NCI-H774 (cell line): ENCODE results near the gene OBP2B.
"Not testable (repeated sequence)": the region's sequence is repeated elsewhere in the genome, so short reads cannot be mapped to it uniquely, and the experiment has no call there.

Experiments used
- DNase-seq: peaks from one replicate; lab custom pipeline; 2025; lab: John Stamatoyannopoulos, UW

Gene OBP2B

DNA sequence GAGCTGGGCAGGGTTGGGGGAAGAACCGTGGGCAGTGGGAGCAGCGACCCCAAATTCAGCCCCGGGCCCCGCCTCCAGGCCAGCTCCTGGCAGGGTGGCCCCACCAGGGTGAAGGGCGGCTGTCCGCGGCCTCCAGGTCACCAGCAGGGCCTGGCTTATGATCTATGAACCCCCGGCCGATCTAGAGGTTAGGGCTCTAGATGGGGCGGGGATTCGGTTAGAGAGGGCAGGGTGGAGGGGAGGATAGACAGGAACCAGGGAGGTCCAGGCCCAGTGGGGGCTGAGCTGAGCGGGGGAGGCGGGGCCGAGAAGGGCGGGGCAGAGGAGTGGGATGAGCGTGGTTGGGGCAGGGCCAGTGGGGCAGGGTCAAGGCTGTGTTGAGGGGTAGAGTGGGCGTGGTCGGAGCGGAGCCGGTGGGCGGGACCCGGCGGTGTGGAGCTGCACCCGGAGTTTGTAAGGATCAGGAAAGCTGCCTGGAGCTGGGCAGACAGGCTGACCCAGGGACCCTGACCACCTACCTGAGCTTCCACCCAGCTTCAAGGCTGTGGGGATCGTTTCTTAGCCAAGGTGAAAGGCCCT is 29.3 kb upstream of the OBP2B start:
- DNase-seq, result no peak

DNA sequence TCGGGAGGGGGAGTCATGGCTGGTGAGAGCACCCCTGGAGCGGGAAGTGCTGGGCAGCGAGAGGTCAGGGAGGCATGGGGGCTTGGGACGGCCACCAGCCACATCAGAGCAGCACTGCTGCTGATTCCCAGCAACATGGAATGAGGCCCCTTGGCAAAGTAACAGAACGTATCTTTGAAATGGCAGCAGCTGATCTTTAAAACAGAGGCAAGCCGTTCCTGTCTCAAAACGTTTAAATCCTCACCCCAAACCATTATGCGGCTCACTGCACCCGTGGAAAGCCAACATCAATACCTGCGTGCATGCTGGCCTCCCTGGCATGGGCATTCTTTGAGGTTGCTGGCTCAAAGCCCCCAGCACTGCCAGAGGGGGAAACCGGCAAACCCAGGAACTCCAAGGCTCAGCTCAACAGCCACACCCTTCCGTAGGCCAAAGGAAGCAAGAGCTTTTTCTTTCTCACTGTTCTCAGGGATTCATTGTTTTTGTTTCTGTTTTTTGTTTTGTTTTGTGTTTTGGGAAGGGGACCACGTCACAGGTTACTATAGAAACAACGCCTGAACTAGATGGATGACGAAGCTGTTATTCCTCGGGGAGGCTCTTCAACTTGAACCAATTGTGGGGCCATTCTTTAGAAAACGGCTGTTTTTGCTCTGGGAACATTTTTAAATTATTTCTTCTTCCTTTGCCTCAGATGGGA is 28.1 kb upstream of the OBP2B start:
- DNase-seq, result no peak

DNA sequence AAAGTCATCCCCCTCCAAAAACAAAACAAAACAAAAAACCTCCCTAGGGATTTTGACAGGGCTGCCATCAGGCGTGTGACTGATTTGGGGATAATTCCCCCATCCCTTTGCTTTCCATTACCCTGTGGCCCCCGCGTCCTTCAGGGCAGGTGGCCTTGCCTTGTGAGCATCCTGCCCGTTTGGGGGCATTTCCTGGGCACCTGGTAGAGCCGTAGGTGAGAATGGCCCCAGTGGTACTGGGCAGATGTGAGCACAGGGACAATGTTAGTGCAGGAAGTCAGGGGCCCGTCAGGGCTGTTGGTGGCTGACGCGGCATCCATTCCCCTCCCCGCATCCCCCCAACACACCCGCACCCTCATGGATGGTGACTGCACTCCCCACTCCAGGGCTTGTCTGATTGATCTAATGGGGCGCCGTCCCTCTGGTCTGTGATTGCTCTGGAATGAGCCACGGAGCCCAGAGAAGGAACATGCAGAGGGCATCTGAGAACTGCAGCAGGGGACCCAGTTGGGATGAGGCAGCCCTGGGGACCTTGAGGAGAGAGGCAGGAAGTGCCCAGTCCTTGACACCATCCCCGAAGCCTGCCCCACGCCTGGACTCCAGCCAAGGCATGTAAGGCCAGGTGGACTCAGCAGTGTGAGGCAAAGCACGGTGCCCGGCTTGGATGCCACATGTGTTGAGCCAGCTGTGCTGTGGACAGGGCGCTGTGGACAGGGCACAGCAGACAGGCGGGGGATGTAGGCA is 27.4 kb upstream of the OBP2B start:
- not testable (repeated sequence) for DNase-seq

DNA sequence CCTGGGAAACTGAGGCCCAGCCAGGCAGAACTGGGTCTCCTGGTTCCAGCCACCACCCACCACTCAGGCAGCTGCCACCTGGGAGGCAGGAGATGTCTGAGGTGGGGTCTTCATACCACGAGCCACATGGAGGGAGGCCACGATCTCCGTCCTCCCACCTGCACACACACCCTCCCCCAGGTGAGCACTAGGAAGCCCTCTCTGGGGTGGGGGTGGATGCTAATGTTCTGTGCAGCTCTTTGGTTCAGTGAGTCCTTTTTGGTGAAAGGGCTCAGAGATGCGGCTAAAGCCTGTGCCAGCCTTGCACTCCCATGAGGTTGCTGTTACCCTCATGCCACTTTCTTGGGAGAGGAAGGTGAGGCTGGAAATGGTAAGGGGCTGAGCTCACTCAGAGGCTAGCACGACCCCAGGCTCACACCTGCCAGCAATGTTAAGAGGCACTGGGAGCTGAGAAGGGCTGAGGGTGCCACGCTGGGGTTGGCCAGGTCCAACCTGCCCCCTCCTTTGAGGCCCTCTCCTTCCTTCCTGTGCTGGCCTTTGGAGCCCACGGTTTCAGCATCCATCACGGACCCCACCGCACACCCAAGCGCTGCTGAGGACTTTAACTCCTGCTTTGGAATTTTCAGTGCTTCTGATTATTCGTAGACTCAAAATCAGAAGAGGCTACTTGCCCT is 26.6 kb upstream of the OBP2B start:
- DNase-seq, result no peak

DNA sequence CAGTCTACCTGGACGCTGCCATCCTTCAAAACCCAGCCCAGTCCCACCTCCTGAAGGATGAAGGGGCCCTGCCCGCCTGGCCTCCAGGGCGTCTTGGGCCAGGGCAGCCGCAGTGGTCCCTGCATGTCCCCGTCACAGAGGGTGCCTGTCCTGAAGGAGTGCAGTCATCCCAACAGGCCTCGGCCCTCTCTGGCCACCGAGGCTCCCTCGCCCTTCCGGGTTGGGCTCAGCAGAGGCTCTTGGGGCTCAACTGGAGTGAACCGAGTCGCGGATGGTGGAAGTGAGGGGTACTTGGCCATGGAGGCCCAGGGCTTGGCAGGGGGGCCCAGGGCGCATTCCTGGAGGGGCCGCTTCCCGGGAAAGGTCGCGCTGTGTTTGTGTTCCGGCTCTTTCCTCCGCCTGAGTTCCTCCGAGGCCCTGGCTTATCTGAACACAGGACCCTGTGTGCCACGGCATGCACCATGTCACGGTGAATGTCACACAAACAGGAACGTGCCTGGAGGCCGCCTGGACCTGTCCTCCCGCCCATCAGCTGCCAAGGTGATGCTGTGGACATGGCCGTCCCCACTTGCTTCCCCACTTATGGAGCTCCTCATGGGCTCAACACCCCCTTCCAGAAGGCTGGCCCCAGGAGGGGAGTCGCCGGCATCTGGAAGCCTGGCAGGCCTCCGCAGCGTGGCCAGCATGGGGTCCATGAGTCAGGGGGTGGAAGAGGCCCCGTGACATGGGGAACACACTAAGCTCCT is 25.7 kb upstream of the OBP2B start:
- DNase-seq, result no peak

DNA sequence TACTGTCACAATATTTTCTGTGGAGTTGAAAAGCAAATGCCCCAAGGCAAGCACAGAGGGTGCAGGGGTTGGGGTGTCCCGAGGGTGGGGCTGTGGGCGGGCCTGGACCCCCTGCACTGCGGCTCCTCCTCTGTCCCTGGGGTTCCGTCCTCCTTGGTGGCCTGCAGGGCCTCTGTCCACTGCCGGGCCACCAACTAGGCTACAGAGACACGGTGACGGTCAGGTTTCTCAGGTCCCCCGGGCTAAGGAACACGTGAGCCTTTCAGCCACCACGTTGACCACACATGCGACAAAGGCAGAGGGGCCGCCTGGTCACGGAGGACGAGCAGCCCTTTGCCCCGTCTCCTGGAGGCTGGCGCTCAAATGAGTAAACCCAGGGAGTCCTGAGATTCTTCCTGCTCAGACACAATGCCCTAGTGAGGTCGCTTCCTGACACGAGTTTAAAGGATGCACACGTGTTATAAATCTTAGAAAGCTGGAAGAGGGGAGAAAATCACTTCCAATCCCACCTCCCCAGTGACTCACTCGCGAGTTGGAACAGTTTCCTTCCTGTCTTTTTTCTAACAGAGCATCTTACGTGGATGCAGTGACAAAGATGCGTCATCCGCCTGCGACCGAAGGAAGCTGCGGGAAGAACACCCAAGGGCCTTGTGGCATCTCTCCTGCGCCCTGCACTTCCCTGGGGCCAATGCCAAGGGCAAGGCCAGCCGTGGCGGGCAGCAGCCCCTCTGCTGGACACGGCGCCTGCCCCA is 24.8 kb upstream of the OBP2B start:
- DNase-seq, result no peak

DNA sequence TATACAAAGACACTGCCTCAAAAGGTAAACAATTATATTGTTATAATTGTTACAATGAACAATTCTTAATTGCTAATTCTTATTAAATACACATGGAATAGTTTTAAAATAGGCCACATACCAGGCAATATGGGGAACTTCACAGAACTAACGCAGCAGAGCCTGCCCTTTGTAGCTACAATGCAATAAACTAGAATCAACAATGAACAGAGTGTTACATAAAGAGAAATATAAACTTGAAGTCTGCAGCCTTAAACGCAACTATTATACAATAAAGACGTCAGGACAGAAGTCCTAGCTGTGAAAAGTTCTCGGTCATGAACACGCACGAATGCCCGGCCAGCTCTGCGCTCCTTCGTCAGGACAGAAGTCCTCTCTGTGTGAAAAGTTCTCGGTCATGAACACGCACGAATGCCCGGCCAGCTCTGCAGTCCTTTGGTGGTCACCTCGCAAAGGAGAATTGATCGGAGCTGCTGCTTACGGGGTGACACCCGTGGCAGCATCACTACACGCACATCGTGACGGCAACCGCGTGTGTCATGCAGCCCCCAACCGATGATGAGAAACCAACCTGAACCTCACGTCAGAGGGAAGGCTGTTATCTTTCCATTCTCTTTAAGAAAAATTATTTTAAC is 23.0 kb upstream of the OBP2B start:
- not testable (repeated sequence) for DNase-seq

DNA sequence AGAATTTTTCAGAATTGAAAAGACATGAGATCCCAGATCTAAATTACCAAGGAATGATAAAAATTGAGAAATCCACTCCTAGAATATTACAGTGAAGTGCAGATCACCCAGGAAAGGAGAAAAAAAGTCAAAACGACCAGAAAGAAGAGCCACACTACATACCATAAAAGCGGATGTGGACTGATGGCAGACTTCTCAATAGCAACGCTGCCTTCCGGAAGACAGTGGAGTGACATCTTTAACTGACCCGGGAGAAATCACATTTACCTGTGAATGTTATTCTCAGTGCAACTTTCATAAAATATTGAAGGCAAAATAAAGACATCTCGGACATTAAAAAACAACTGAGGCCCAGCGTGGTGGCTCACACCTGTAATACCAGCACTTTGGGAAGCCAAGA is 21.5 kb upstream of the OBP2B start:
- DNase-seq, result not testable (repeated sequence)

DNA sequence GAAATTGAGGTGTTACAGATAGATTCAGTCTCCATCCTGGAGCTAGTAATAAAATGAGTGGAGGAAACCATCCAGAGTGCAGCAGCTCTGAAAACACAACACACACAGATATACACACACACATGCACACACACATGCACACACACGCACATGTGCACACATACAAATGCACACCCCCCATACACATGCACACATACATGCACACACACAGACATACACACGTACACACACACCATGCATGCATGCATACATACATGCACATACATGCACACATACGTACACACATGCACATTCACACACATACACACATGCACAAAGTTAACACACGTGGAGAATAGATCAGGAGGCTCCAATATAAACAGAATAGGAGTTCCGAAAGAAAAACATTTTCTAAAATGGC is 21.0 kb upstream of the OBP2B start:
- DNase-seq, result no peak

DNA sequence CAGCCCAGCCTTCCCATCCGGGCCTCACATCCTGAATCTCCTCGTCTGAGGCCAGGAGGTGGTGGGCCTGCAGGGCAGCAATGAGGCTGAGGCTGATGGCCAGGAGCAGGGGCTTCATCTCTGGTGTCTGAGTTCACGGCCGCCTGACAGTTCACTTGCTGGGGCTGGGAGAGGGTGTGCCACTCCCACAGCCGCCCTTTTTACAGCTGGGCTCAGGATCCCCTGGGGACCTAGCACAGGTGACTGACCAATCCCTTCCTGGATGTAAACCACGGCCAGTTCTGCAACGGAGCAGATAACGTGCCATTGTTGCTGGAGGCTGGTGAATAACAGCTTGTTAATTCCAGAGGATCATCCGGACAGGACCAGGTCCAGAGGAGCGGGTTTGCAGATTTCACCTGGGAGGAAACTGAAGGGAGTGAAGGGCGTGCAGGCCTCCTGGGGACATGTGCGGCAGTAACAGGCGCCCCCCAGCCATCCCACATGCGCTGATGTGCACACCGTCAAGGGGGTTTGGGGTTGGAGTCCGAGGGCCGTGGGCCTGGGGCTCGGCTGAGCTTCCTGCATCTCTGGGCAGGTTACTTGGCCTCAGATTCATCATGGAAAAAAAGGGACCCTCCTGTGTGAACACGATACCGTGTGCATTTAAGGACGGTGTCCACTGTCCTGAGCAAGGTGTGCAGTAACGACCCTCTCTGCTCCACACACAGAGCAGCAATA is 19.6 kb upstream of the OBP2B start:
- not testable (repeated sequence) for DNase-seq

DNA sequence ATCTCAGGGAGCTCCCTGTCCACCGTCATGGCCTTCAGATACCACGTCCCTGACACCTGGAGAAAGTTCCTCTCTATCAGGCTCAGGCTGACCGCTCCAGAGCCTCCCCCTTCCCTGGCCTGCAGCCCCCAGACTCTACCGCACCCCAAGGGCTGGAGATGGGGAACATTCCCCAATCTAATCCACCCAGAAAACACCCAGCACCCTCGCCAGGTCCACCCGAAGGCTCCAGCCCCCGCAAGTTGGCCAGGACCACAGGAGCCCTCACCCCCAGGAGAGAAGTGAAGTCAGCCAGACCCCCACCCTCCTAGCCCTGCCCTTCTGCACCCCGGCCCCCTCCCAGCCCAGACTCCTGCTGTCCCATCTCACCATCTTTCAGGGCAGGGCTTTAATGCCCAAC is 18.9 kb upstream of the OBP2B start:
- DNase-seq, result not testable (repeated sequence)

DNA sequence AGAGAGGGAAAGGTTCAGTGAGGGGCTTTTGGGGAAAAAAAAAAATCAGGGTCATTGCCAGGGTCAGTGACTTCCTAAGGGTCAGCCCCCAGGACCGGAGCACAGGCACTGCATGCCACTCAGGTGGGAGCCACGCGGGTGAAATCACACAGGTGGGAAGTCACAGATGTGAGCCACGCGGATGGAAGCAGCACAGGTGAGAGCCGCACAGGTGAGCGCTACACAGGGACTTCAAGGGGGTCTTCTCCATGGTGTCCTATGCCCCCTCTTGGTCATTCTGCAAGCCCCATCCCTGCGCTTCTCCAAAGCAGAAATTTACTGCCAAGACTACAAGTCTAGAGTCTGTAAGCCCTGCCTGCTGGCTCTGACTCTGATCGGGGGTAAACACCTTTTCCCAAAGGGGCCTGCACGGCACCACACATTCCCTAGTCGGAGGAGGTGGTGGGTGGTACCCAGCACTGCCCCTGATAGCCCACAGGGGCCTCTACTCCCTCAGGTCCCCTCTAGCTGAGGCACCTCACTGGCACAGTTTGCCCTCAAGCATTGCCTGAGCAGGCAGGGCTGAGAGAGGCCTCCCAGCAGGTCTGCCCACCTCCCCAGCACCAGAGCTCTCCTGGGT is 18.3 kb upstream of the OBP2B start:
- no peak for DNase-seq

DNA sequence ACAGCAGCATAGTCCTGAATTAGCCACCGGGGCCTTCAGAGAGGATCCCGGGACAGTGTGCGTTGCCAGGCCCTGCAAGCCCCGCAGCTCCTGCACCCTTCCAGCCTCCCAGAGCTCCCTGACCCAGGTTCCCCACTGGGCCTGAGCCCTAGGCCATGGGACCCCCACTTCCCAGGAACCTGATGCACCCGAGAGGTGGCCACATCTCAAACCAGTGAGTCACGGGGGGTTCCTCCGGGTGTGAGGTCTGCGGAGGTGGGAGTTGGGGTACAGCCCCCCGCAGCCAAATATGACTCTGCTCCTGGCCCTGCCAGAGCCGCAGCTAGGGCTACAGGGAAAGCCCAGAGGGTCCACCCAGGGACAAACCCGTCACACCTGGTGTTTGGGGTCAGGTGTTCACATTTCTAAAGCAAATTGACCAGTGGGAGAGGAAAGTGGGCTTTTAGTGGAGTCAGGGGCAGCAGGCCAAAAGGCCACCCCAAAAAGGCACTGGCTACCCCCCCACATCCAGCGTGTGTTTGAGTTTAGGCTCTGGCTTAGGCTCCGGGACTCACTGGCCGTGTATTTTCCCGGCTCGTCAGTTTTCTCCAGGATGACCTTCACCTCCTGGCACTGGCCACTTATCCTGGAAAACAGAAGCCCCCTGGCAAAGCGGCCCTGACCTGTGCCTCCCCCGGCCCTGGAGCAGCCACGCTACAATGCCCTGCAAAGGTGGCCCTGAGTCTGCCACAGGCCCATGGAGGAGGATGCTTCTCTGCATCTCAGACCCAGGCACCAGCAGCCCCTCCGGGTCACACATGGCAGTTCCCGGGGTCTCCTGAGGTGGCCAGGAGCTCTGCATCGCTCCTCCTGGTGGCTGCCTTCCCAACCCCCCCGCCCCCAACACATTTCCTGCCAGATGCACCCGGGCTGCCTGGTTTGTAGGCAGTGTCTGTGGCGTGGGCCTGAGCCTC is 17.4 kb upstream of the OBP2B start:
- DNase-seq, result no peak

DNA sequence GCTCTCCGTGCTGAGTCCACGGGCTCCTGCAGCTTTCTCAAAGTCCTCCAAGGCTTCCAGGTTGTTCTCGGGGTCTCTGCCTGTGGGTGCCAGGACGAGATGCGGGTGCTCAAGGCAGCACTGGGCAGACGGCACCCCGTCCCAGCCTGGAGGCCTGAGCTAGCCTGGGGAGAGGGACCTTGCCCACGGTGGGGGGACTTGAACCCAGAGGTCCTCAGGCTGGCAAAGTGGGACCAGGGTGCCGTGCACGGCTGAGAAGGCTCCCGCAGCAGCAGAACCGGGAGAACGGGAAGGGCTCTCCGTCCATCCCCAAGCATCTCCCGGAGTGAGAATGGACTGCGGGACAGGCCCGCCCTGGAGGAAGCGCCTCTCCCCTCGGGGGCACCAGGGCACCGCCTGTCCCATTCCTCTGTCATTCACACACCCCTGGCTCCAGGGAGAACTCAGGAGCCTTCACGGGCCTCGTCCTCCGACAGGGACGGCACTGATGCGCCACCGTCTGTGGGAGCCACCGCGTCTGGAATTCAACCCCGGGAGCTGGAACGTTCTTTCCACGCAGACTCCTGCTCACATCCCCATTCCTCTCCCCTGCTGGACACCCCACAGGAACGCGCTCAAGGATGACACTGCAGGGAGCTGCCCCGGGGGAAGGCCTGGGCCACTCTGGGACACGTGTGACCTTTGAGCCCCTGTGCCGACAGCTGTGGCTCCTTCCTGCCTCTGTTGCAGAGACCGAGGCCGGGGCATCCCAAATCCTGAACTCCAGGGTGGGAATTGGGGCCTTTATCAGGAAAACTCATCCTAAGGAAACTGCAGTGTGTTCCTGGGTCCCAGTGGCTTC is 16.3 kb upstream of the OBP2B start:
- no peak for DNase-seq

DNA sequence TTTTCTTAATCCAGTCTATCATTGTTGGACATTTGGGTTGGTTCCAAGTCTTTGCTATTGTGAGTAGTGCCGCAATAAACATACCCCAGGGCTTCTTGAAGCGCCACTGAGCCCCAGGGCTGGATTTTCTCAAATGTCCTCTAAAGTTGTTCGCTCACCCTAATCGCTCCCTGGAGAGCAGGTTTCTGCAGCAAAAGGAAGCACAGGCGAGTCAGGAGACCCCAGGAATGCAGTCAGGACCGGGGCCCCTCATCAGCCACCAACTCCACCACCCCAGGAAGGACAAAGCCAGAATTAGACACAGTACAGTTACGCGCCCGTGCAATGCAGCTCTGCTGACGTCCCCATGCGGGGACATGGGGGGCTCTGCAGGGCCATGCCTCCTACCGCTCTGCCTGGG is 15.7 kb upstream of the OBP2B start:
- no peak for DNase-seq

DNA sequence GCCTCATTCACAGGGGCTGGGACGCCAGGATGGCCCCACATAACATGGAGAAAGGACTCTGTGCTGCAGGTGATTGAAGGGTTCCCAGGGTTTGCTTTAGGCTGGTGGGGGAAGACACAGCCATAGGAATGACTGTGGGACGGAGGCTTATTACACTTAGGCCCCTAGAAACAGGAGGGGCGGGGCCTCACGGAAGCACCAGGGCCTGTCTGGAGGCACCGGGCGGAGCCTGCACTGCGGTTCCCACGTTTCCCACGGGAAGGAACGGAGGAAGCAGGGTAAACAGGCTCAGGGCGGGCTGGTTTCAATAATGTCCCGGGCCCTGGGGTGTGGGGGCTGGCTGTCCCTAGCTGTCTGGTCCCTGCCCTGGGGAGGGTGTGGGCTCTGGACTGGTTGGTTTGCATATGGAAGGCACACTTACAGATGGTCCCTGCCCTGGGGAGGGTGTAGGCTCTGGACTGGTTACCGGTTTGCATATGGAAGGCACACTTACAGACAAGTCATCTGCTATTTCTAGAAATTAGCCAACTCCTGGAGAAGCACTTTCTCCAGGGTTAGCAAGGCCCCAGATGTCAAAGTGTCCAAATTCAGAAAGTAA is 14.2 kb upstream of the OBP2B start:
- not testable (repeated sequence) for DNase-seq

DNA sequence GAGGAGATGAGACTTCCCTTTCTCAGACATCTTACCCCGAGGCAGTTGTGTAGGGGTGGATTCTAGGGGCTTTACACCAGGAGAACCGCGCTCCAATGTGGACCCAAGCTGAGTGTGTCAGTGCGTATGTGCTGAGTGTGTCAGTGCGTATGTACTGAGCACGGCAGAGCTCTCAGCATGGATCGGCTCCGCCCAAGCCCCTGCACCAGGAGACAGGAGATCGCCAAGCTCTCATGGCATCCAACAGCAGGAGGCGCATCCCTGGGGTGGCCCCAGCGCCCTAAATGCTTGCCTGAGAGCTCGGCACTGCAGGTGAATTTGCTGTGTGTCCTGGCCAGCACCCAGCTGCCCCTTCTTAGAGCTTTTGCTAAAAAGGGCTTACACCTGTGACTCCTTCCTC is 12.9 kb upstream of the OBP2B start:
- not testable (repeated sequence) for DNase-seq
